Measurements from ENCODE around the gene WDR73. TPM values are rescaled to one million over a fixed set of nuclear protein-coding genes. Genes with fewer than 3 reads are reported as not detected.
"Not testable (repeated sequence)": the region's sequence is repeated elsewhere in the genome, so short reads cannot be mapped to it uniquely, and the experiment has no call there.

The WDR73 gene
- total and polyA plus RNA-seq, 4 donors: 4.9 to 47.0 (median 23.4) TPM

- H3K9me3 ChIP-seq (ENCODE audit: control insufficient read depth, low read length); H3K27ac ChIP-seq (ENCODE audit: low read depth in 1 of 2, low read length in 2 of 2); H3K27me3 ChIP-seq (ENCODE audit: control insufficient read depth in 1 of 2, insufficient read depth in 2 of 2, low read length in 1 of 2); H3K36me3 ChIP-seq (ENCODE audit: control insufficient read depth in 1 of 2, insufficient read depth in 2 of 2, low read length in 1 of 2); H3K4me1 ChIP-seq (ENCODE audit: control insufficient read depth in 1 of 2, insufficient read depth in 2 of 2, low read length in 2 of 2); H3K4me3 ChIP-seq (ENCODE audit: low read length in 2 of 2); ATAC-seq (ENCODE audit: low FRiP score); DNase-seq; intact Hi-C loops (cut with DNase I): not testable (repeated sequence)
- WGBS, 2 donors: 87 to 92% methylated on average over 7 of the region's 7 CpGs
Observed at GRCh38 chr15:84686446-84686845, 32.4 kb upstream of the WDR73 start.

GRCh38 chr15:84685304-84685703 is 31.2 kb upstream of the WDR73 start:
- Histone ChIP-seq H3K27me3 (ENCODE audit: control insufficient read depth in 1 of 2, insufficient read depth in 2 of 2, low read length in 1 of 2) (no peaks in the 10 kb centered on the region), H3K4me3 (ENCODE audit: low read length in 2 of 2) (no peak overlapping the region), H3K9me3 (ENCODE audit: control insufficient read depth, low read length) (no peaks in the 10 kb centered on the region), H3K27ac (ENCODE audit: low read depth in 1 of 2, low read length in 2 of 2) (no peak overlapping the region), H3K4me1 (ENCODE audit: control insufficient read depth in 1 of 2, insufficient read depth in 2 of 2, low read length in 2 of 2) (no peaks in the 10 kb centered on the region), H3K36me3 (ENCODE audit: control insufficient read depth in 1 of 2, insufficient read depth in 2 of 2, low read length in 1 of 2) (peaks cover 0 to 3% of the 10 kb centered on the region in 2 donors)
- DNase-seq: peak; percentile 73 to 79
- intact Hi-C loops (cut with DNase I): no loop called here
- no peak for ATAC-seq (ENCODE audit: low FRiP score)
- 73 to 77% methylated on average over 5 of the region's 5 CpGs for whole genome bisulfite sequencing, 2 donors

- 50 to 100% methylated on average over 1 of the region's 1 CpG for WGBS, 2 donors
- H3K4me1 ChIP-seq (ENCODE audit: control insufficient read depth in 1 of 2, insufficient read depth in 2 of 2, low read length in 2 of 2): no peaks in the 10 kb centered on the region
- intact Hi-C loops (cut with DNase I): no loop called here
- H3K27ac ChIP-seq (ENCODE audit: low read depth in 1 of 2, low read length in 2 of 2): no peak overlapping the region
- H3K9me3 ChIP-seq (ENCODE audit: control insufficient read depth, low read length): no peaks in the 10 kb centered on the region
- ATAC-seq (ENCODE audit: low FRiP score) (no peak), DNase-seq (no peak)
- H3K36me3 ChIP-seq (ENCODE audit: control insufficient read depth in 1 of 2, insufficient read depth in 2 of 2, low read length in 1 of 2): peaks cover 2 to 3% of the 10 kb centered on the region in 2 donors
- H3K27me3 ChIP-seq (ENCODE audit: control insufficient read depth in 1 of 2, insufficient read depth in 2 of 2, low read length in 1 of 2): no peaks in the 10 kb centered on the region
- H3K4me3 ChIP-seq (ENCODE audit: low read length in 2 of 2): no peak overlapping the region
Observed at GRCh38 chr15:84684092-84684491, 30.0 kb upstream of the WDR73 start.

- no peaks in the 10 kb centered on the region for H3K9me3 ChIP-seq (ENCODE audit: control insufficient read depth, low read length)
- H3K4me1 ChIP-seq (ENCODE audit: control insufficient read depth in 1 of 2, insufficient read depth in 2 of 2, low read length in 2 of 2): no peaks in the 10 kb centered on the region
- no peak overlapping the region for H3K27ac ChIP-seq (ENCODE audit: low read depth in 1 of 2, low read length in 2 of 2)
- H3K36me3 ChIP-seq (ENCODE audit: control insufficient read depth in 1 of 2, insufficient read depth in 2 of 2, low read length in 1 of 2): peaks cover 2 to 3% of the 10 kb centered on the region in 2 donors
- no peak overlapping the region for H3K4me3 ChIP-seq (ENCODE audit: low read length in 2 of 2)
- H3K27me3 ChIP-seq (ENCODE audit: control insufficient read depth in 1 of 2, insufficient read depth in 2 of 2, low read length in 1 of 2): no peaks in the 10 kb centered on the region
- DNase-seq: no peak
- WGBS, 2 donors: 94 to 100% methylated on average over 3 of the region's 3 CpGs
- no peak for ATAC-seq (ENCODE audit: low FRiP score)
- intact Hi-C loops (cut with DNase I): no loop called here
Observed at GRCh38 chr15:84681831-84682230, 27.7 kb upstream of the WDR73 start.

GRCh38 chr15:84671211-84671610 is 17.1 kb upstream of the WDR73 start:
- no peak for ATAC-seq (ENCODE audit: low FRiP score)
- H3K36me3 ChIP-seq (ENCODE audit: control insufficient read depth in 1 of 2, insufficient read depth in 2 of 2, low read length in 1 of 2): peaks cover 0 to 4% of the 10 kb centered on the region in 2 donors

GRCh38 chr15:84669726-84670125 is 15.6 kb upstream of the WDR73 start:
- no peak overlapping the region for H3K4me3 ChIP-seq (ENCODE audit: low read length in 2 of 2)
- intact Hi-C loops (cut with DNase I): no loop called here
- peaks cover 2 to 4% of the 10 kb centered on the region in 2 donors for H3K36me3 ChIP-seq (ENCODE audit: control insufficient read depth in 1 of 2, insufficient read depth in 2 of 2, low read length in 1 of 2)
- no peaks in the 10 kb centered on the region for H3K27me3 ChIP-seq (ENCODE audit: control insufficient read depth in 1 of 2, insufficient read depth in 2 of 2, low read length in 1 of 2)
- ATAC-seq (ENCODE audit: low FRiP score) (no peak), DNase-seq (no peak)
- no peaks in the 10 kb centered on the region for H3K9me3 ChIP-seq (ENCODE audit: control insufficient read depth, low read length)
- H3K27ac ChIP-seq (ENCODE audit: low read depth in 1 of 2, low read length in 2 of 2): no peak overlapping the region
- 70 to 75% methylated on average over 8 of the region's 8 CpGs for WGBS, 2 donors
- no peaks in the 10 kb centered on the region for H3K4me1 ChIP-seq (ENCODE audit: control insufficient read depth in 1 of 2, insufficient read depth in 2 of 2, low read length in 2 of 2)

More at GRCh38 chr15:84671211-84671610, 17.1 kb upstream of the WDR73 start:
- no peak overlapping the region for H3K27ac ChIP-seq (ENCODE audit: low read depth in 1 of 2, low read length in 2 of 2)
- H3K4me1 ChIP-seq (ENCODE audit: control insufficient read depth in 1 of 2, insufficient read depth in 2 of 2, low read length in 2 of 2): no peaks in the 10 kb centered on the region
- no peak overlapping the region for H3K4me3 ChIP-seq (ENCODE audit: low read length in 2 of 2)
- intact Hi-C loops (cut with DNase I): no loop called here
- H3K9me3 ChIP-seq (ENCODE audit: control insufficient read depth, low read length): no peaks in the 10 kb centered on the region
- no peak for DNase-seq
- H3K27me3 ChIP-seq (ENCODE audit: control insufficient read depth in 1 of 2, insufficient read depth in 2 of 2, low read length in 1 of 2): no peaks in the 10 kb centered on the region

- DNase-seq (no peak), ATAC-seq (ENCODE audit: low FRiP score) (no peak)
- Histone ChIP-seq H3K27me3 (ENCODE audit: control insufficient read depth in 1 of 2, insufficient read depth in 2 of 2, low read length in 1 of 2) (no peaks in the 10 kb centered on the region), H3K36me3 (ENCODE audit: control insufficient read depth in 1 of 2, insufficient read depth in 2 of 2, low read length in 1 of 2) (peaks cover 2 to 4% of the 10 kb centered on the region in 2 donors), H3K9me3 (ENCODE audit: control insufficient read depth, low read length) (no peaks in the 10 kb centered on the region), H3K4me3 (ENCODE audit: low read length in 2 of 2) (no peak overlapping the region), H3K4me1 (ENCODE audit: control insufficient read depth in 1 of 2, insufficient read depth in 2 of 2, low read length in 2 of 2) (no peaks in the 10 kb centered on the region), H3K27ac (ENCODE audit: low read depth in 1 of 2, low read length in 2 of 2) (no peak overlapping the region)
- WGBS, 2 donors: 93 to 96% methylated on average over 3 of the region's 3 CpGs
- intact Hi-C loops (cut with DNase I): no loop called here
Observed at GRCh38 chr15:84668221-84668982, 14.3 kb upstream of the WDR73 start.

GRCh38 chr15:84666373-84666772 is 12.3 kb upstream of the WDR73 start:
- DNase-seq (no peak), ATAC-seq (ENCODE audit: low FRiP score) (no peak)
- Histone ChIP-seq H3K36me3 (ENCODE audit: control insufficient read depth in 1 of 2, insufficient read depth in 2 of 2, low read length in 1 of 2) (peaks cover 2 to 4% of the 10 kb centered on the region in 2 donors), H3K4me1 (ENCODE audit: control insufficient read depth in 1 of 2, insufficient read depth in 2 of 2, low read length in 2 of 2) (no peaks in the 10 kb centered on the region), H3K4me3 (ENCODE audit: low read length in 2 of 2) (no peak overlapping the region), H3K9me3 (ENCODE audit: control insufficient read depth, low read length) (no peaks in the 10 kb centered on the region), H3K27me3 (ENCODE audit: control insufficient read depth in 1 of 2, insufficient read depth in 2 of 2, low read length in 1 of 2) (no peaks in the 10 kb centered on the region), H3K27ac (ENCODE audit: low read depth in 1 of 2, low read length in 2 of 2) (no peak overlapping the region)
- 78 to 79% methylated on average over 2 of the region's 2 CpGs for WGBS, 2 donors
- intact Hi-C loops (cut with DNase I): no loop called here

GRCh38 chr15:84661001-84661400 is 6.9 kb upstream of the WDR73 start:
- Histone ChIP-seq H3K27ac (ENCODE audit: low read depth in 1 of 2, low read length in 2 of 2) (no peak overlapping the region), H3K4me3 (ENCODE audit: low read length in 2 of 2) (no peak overlapping the region), H3K9me3 (ENCODE audit: control insufficient read depth, low read length) (no peaks in the 10 kb centered on the region), H3K4me1 (ENCODE audit: control insufficient read depth in 1 of 2, insufficient read depth in 2 of 2, low read length in 2 of 2) (no peaks in the 10 kb centered on the region), H3K27me3 (ENCODE audit: control insufficient read depth in 1 of 2, insufficient read depth in 2 of 2, low read length in 1 of 2) (no peaks in the 10 kb centered on the region), H3K36me3 (ENCODE audit: control insufficient read depth in 1 of 2, insufficient read depth in 2 of 2, low read length in 1 of 2) (peaks cover 0 to 2% of the 10 kb centered on the region in 2 donors)
- intact Hi-C loops (cut with DNase I): no loop called here
- ATAC-seq (ENCODE audit: low FRiP score) (no peak), DNase-seq (no peak)
- WGBS, 2 donors: 95 to 99% methylated on average over 10 of the region's 10 CpGs

All from aorta (tissue), 5 donors.